ENCODE results near the gene M1AP. TPM values are rescaled to one million over a fixed set of nuclear protein-coding genes. Genes with fewer than 3 reads are reported as not detected.

The M1AP gene
- total and polyA plus RNA-seq, 2 donors from 2014 or later, result 0.49 to 3.4 TPM

- H3K9me3 ChIP-seq (ENCODE audit: control insufficient read depth in 2 of 3, insufficient read depth in 1 of 3, low read length in 3 of 3), result no peaks in the 10 kb centered on the region
- intact Hi-C loops (cut with DNase I), result no loop called here
- FAIRE-seq (no peak), DNase-seq (no peak)
- no peak overlapping the region for H3K27ac ChIP-seq (ENCODE audit: low read depth in 2 of 2, low read length in 2 of 2)
- no peak for TF ChIP-seq CTCF (IDR thresholded peaks at IDR 0.05; ENCODE audit: borderline replicate concordance, extremely low read depth, insufficient read depth)
- no peaks in the 10 kb centered on the region for H3K27me3 ChIP-seq (ENCODE audit: control insufficient read depth, insufficient read depth, low read length)
- no peak overlapping the region for H3K4me3 ChIP-seq (ENCODE audit: low read length in 3 of 3)
- H3K4me1 ChIP-seq (ENCODE audit: control insufficient read depth in 2 of 3, insufficient read depth in 2 of 3, low read depth in 1 of 3, low read length in 3 of 3), result no peaks in the 10 kb centered on the region
- H3K36me3 ChIP-seq (ENCODE audit: control insufficient read depth in 2 of 3, insufficient read depth in 3 of 3, low read length in 3 of 3), result no peaks in the 10 kb centered on the region
- H3K9ac ChIP-seq (ENCODE audit: low read length in 3 of 3), result no peak overlapping the region
Observed at GRCh38 chr2:74606927-74607326, 41.2 kb downstream of the M1AP start.

GRCh38 chr2:74603282-74604000, 44.7 kb downstream of the M1AP start:
- intact Hi-C loops (cut with DNase I), result no loop called here
- no peak overlapping the region for H3K9ac ChIP-seq (ENCODE audit: low read length in 3 of 3)
- DNase-seq (no peak), FAIRE-seq (no peak)
- H3K27me3 ChIP-seq (ENCODE audit: control insufficient read depth, insufficient read depth, low read length), result no peaks in the 10 kb centered on the region
- no peaks in the 10 kb centered on the region for H3K36me3 ChIP-seq (ENCODE audit: control insufficient read depth in 2 of 3, insufficient read depth in 3 of 3, low read length in 3 of 3)
- H3K4me1 ChIP-seq (ENCODE audit: control insufficient read depth in 2 of 3, insufficient read depth in 2 of 3, low read depth in 1 of 3, low read length in 3 of 3), result no peaks in the 10 kb centered on the region
- H3K9me3 ChIP-seq (ENCODE audit: control insufficient read depth in 2 of 3, insufficient read depth in 1 of 3, low read length in 3 of 3), result no peaks in the 10 kb centered on the region
- no peak for TF ChIP-seq CTCF (IDR thresholded peaks at IDR 0.05; ENCODE audit: borderline replicate concordance, extremely low read depth, insufficient read depth)
- no peak overlapping the region for H3K4me3 ChIP-seq (ENCODE audit: low read length in 3 of 3)
- no peak overlapping the region for H3K27ac ChIP-seq (ENCODE audit: low read depth in 2 of 2, low read length in 2 of 2)

DNA sequence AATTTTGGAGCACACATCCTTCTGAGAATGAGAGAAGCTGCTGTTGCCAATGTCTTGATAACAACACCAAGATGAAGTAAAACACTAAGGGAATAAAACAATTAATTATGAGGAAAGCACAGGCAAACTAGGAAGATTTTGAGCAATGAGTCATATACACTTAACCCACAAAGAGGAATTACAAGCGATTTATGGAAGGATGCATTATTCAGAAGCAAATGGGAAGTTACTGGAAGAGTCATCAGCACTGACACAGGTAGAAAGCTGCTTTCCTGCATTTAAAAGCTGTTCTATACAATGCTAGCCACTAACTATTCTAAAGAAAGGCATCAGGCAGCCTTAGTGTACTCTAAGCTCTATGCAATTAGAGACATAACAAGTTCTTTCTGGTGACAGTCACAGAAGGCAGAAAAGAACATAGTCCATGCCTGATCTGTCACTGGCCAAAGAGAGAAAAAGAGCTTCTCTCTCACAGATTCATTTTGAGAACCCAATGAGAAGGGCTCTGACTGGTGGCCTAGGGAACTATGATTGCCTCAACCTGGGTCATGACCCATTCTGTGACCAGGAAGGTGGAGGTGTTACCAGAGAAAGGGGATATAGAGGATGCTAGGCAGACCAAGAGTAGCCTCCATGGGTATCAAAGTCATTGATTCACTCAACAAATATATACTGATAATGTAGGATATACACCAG, 45.4 kb downstream of the M1AP start:
- FAIRE-seq (no peak), DNase-seq (no peak)
- no peaks in the 10 kb centered on the region for H3K36me3 ChIP-seq (ENCODE audit: control insufficient read depth in 2 of 3, insufficient read depth in 3 of 3, low read length in 3 of 3)
- intact Hi-C loops (cut with DNase I), result no loop called here
- no peak overlapping the region for H3K4me3 ChIP-seq (ENCODE audit: low read length in 3 of 3)
- no peak for TF ChIP-seq CTCF (IDR thresholded peaks at IDR 0.05; ENCODE audit: borderline replicate concordance, extremely low read depth, insufficient read depth)
- no peak overlapping the region for H3K9ac ChIP-seq (ENCODE audit: low read length in 3 of 3)
- H3K27ac ChIP-seq (ENCODE audit: low read depth in 2 of 2, low read length in 2 of 2), result no peak overlapping the region
- H3K27me3 ChIP-seq (ENCODE audit: control insufficient read depth, insufficient read depth, low read length), result no peaks in the 10 kb centered on the region
- H3K9me3 ChIP-seq (ENCODE audit: control insufficient read depth in 2 of 3, insufficient read depth in 1 of 3, low read length in 3 of 3), result no peaks in the 10 kb centered on the region
- no peaks in the 10 kb centered on the region for H3K4me1 ChIP-seq (ENCODE audit: control insufficient read depth in 2 of 3, insufficient read depth in 2 of 3, low read depth in 1 of 3, low read length in 3 of 3)

All from kidney (tissue), 14 donors.